ENCODE results near the gene OIP5.
"Not testable (repeated sequence)": the region's sequence is repeated elsewhere in the genome, so short reads cannot be mapped to it uniquely, and the experiment has no call there.

OIP5 gene

GRCh38 chr15:41332194-41333025, at the start of gene OIP5, which contains the start of gene NUSAP1:
Gene OIP5 (minus strand): TSS chr15:41332591. CDS start chr15:41332561, 30 bp downstream.
Gene NUSAP1 (plus strand): TSS chr15:41332881. CDS start chr15:41332958, 77 bp downstream.
- DNase-seq = peak; percentile 97

- DNase-seq = no peak
These were observed 45.6 kb upstream of the OIP5 start for GRCh38 chr15:41377978-41378377.

- DNase-seq = no peak
These were observed 35.0 kb upstream of the OIP5 start for GRCh38 chr15:41367418-41367817.

GRCh38 chr15:41354371-41354770, 22.0 kb upstream of the OIP5 start:
- DNase-seq = no peak

GRCh38 chr15:41350057-41350717, 17.8 kb upstream of the OIP5 start:
- no peak for DNase-seq

GRCh38 chr15:41347236-41347635, 14.8 kb upstream of the OIP5 start:
- no peak for DNase-seq

GRCh38 chr15:41341519-41341918, 9.1 kb upstream of the OIP5 start:
- DNase-seq = no peak

GRCh38 chr15:41340189-41340695, 7.9 kb upstream of the OIP5 start:
- DNase-seq = no peak

GRCh38 chr15:41337631-41338522, 5.5 kb upstream of the OIP5 start:
- DNase-seq = no peak

- no peak for DNase-seq
These were observed 4.7 kb upstream of the OIP5 start for GRCh38 chr15:41337047-41337446.

GRCh38 chr15:41336549-41336948, 4.2 kb upstream of the OIP5 start:
- no peak for DNase-seq

GRCh38 chr15:41334293-41335120, 2.1 kb upstream of the OIP5 start:
- DNase-seq = no peak

GRCh38 chr15:41333026-41333562, 703 bp upstream of the OIP5 start:
- no peak for DNase-seq

GRCh38 chr15:41331833-41332193, 578 bp downstream of the OIP5 start:
- no peak for DNase-seq

- DNase-seq = no peak
These were observed 1.1 kb downstream of the OIP5 start for GRCh38 chr15:41331281-41331680.

- DNase-seq = no peak
These were observed 8.8 kb downstream of the OIP5 start for GRCh38 chr15:41323611-41324010.

- DNase-seq = not testable (repeated sequence)
These were observed 11.5 kb downstream of the OIP5 start for GRCh38 chr15:41320805-41321330.

- DNase-seq = no peak
These were observed 23.0 kb downstream of the OIP5 start for GRCh38 chr15:41309226-41309905.

GRCh38 chr15:41307679-41308078, 24.7 kb downstream of the OIP5 start:
- no peak for DNase-seq

GRCh38 chr15:41304149-41304770, 28.1 kb downstream of the OIP5 start:
- no peak for DNase-seq

Measured in activated CD4-positive, alpha-beta T cell treated with anti-CD3 and anti-CD28 coated beads, Interleukin-2, amount 50 U/mL, for 1 hour (primary cell).